ENCODE results near the gene SPATA33.
"Not testable (repeated sequence)": the region's sequence is repeated elsewhere in the genome, so short reads cannot be mapped to it uniquely, and the experiment has no call there.

The SPATA33 gene

DNA sequence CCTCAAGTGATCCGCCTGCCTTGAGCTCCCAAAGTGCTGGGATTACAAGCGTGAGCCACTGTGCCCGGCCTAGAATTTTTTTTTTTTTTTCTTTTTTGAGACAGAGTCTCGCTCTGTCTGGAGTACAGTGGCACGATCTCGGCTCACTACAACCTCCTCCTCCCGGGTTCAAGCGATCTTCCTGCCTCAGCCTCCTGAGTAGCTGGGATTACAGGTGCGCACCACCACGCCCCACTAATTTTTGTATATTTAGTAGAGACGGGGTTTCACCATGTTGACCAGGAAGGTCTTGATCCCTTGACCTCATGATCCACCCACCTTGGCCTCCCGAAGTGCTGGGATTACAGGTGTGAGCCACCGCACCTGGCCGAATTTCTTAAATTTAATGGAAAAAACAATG lies 41.1 kb downstream of the SPATA33 start:
- H3K4me1 ChIP-seq (ENCODE audit: control insufficient read depth in 2 of 2, insufficient read depth in 2 of 2, low read length in 2 of 2), result peaks cover 13 to 19% of the 10 kb centered on the region in 2 donors
- not testable (repeated sequence) for H3K27me3 ChIP-seq (ENCODE audit: control insufficient read depth in 2 of 2, insufficient read depth in 2 of 2, low read length in 2 of 2); H3K9ac ChIP-seq (ENCODE audit: low read depth in 1 of 2, low read length in 2 of 2); H3K9me3 ChIP-seq (ENCODE audit: control insufficient read depth in 2 of 2, low read length in 2 of 2); H3K4me3 ChIP-seq (ENCODE audit: low read length in 2 of 2); H3K27ac ChIP-seq (ENCODE audit: low read depth in 2 of 2, low read length in 2 of 2)
- peaks cover 18 to 20% of the 10 kb centered on the region in 2 donors for H3K36me3 ChIP-seq (ENCODE audit: control insufficient read depth in 2 of 2, insufficient read depth in 2 of 2, low read length in 2 of 2)

GRCh38 chr16:89699629-89700099 lies 42.0 kb downstream of the SPATA33 start:
- H3K4me1 ChIP-seq (ENCODE audit: control insufficient read depth in 2 of 2, insufficient read depth in 2 of 2, low read length in 2 of 2), result peaks cover 13 to 19% of the 10 kb centered on the region in 2 donors
- not testable (repeated sequence) for H3K9ac ChIP-seq (ENCODE audit: low read depth in 1 of 2, low read length in 2 of 2); H3K9me3 ChIP-seq (ENCODE audit: control insufficient read depth in 2 of 2, low read length in 2 of 2); H3K27ac ChIP-seq (ENCODE audit: low read depth in 2 of 2, low read length in 2 of 2); H3K27me3 ChIP-seq (ENCODE audit: control insufficient read depth in 2 of 2, insufficient read depth in 2 of 2, low read length in 2 of 2)
- peak overlapping the region in 1 of 2 donors; percentile 54 for H3K4me3 ChIP-seq (ENCODE audit: low read length in 2 of 2)
- H3K36me3 ChIP-seq (ENCODE audit: control insufficient read depth in 2 of 2, insufficient read depth in 2 of 2, low read length in 2 of 2), result peaks cover 14% of the 10 kb centered on the region in 2 donors

DNA sequence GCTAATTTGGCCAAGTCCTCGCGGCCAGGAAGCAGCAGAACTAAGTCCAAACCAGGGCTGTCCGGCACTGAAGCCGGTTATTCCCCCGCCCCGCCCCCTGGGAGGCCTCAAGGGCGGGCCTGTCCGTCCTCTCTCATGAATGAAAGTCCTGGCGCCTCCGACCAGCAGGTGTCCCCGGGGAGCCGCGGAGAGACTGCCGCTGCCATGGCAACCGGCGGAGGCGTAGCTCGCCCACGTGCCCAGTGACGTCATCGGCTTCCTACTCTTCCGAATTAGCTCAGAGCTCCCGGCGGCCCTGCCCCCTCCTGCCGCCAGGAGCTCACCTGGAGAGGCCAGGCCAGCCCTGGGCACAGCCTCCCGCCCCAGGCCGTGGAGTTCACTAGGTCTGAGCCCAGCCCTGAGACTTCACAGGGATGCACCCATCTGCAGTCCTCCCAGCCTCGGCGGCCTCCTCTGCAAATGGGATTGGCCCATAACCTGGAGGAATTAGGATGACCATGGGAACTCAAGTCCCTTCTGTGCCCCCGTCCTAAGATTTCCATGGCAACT lies 42.5 kb downstream of the SPATA33 start:
- Histone ChIP-seq H3K27me3 (ENCODE audit: control insufficient read depth in 2 of 2, insufficient read depth in 2 of 2, low read length in 2 of 2) (no peaks in the 10 kb centered on the region), H3K4me3 (ENCODE audit: low read length in 2 of 2) (peak overlapping the region; percentile 72 to 82), H3K9me3 (ENCODE audit: control insufficient read depth in 2 of 2, low read length in 2 of 2) (no peaks in the 10 kb centered on the region), H3K9ac (ENCODE audit: low read depth in 1 of 2, low read length in 2 of 2) (peak overlapping the region; percentile 69 to 89), H3K36me3 (ENCODE audit: control insufficient read depth in 2 of 2, insufficient read depth in 2 of 2, low read length in 2 of 2) (peaks cover 10 to 14% of the 10 kb centered on the region in 2 donors), H3K27ac (ENCODE audit: low read depth in 2 of 2, low read length in 2 of 2) (peak overlapping the region; percentile 92 to 95), H3K4me1 (ENCODE audit: control insufficient read depth in 2 of 2, insufficient read depth in 2 of 2, low read length in 2 of 2) (peaks cover 13 to 19% of the 10 kb centered on the region in 2 donors)

DNA sequence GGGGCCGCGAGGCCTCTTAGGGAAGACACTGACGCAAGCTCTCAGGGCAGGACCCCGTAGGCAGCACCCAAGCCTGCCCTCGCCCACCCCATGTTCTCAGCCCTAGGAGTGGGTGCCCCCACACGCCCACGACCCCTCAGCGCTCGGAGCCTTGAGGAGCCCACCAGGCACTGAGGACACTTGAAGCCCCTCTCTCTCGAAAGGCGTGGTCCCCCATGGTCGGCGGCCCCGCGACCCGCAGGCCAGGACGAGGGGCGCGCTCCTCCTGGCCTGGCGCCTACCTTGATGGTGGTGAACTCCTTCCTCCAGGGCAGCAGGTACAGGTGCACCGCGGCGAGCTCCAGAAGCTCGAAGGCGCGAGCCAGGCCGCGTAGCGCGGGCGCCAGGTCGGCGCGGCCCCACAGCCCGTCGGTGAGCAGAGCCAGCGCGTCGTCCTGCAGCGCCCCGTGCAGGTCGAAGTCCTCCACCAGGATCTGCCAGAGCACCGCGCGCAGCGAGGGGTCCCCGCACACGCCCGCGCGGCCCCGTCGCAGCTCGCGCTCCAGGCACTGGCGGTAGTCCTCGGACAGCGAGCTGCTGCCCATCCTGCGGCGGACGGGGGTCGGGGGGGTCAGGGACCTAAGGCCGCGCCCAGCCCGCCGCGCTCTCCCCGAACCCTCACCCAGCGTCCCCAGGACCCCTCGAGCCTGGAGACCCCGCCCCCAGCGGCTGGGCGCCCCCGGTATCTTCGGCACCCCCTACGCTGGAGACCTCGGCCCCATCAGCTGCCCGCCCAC lies 43.2 kb downstream of the SPATA33 start:
- H3K9me3 ChIP-seq (ENCODE audit: control insufficient read depth in 2 of 2, low read length in 2 of 2), result no peaks in the 10 kb centered on the region
- no peaks in the 10 kb centered on the region for H3K27me3 ChIP-seq (ENCODE audit: control insufficient read depth in 2 of 2, insufficient read depth in 2 of 2, low read length in 2 of 2)
- H3K27ac ChIP-seq (ENCODE audit: low read depth in 2 of 2, low read length in 2 of 2), result peak overlapping the region; percentile 92 to 95
- peak overlapping the region; percentile 69 to 89 for H3K9ac ChIP-seq (ENCODE audit: low read depth in 1 of 2, low read length in 2 of 2)
- H3K4me3 ChIP-seq (ENCODE audit: low read length in 2 of 2), result peak overlapping the region; percentile 72 to 82
- H3K4me1 ChIP-seq (ENCODE audit: control insufficient read depth in 2 of 2, insufficient read depth in 2 of 2, low read length in 2 of 2), result peaks cover 13 to 19% of the 10 kb centered on the region in 2 donors
- peaks cover 4 to 9% of the 10 kb centered on the region in 2 donors for H3K36me3 ChIP-seq (ENCODE audit: control insufficient read depth in 2 of 2, insufficient read depth in 2 of 2, low read length in 2 of 2)

GRCh38 chr16:89701425-89702406 lies 44.1 kb downstream of the SPATA33 start, which contains the start of gene SPATA2L:
SPATA2L (minus strand) TSS chr16:89701705; CDS start chr16:89701232, 473 bp downstream.
- Histone ChIP-seq H3K4me3 (ENCODE audit: low read length in 2 of 2) (peak within 1 kb of the TSS; percentile 74 to 82), H3K4me1 (ENCODE audit: control insufficient read depth in 2 of 2, insufficient read depth in 2 of 2, low read length in 2 of 2) (peaks cover 18 to 20% of the 10 kb centered on the region in 2 donors), H3K27me3 (ENCODE audit: control insufficient read depth in 2 of 2, insufficient read depth in 2 of 2, low read length in 2 of 2) (no peaks in the 10 kb centered on the region), H3K27ac (ENCODE audit: low read depth in 2 of 2, low read length in 2 of 2) (peak within 1 kb of the TSS; percentile 92 to 95), H3K36me3 (ENCODE audit: control insufficient read depth in 2 of 2, insufficient read depth in 2 of 2, low read length in 2 of 2) (peaks cover 4 to 8% of the 10 kb centered on the region in 2 donors), H3K9ac (ENCODE audit: low read depth in 1 of 2, low read length in 2 of 2) (peak within 1 kb of the TSS; percentile 69 to 89), H3K9me3 (ENCODE audit: control insufficient read depth in 2 of 2, low read length in 2 of 2) (no peaks in the 10 kb centered on the region)

DNA sequence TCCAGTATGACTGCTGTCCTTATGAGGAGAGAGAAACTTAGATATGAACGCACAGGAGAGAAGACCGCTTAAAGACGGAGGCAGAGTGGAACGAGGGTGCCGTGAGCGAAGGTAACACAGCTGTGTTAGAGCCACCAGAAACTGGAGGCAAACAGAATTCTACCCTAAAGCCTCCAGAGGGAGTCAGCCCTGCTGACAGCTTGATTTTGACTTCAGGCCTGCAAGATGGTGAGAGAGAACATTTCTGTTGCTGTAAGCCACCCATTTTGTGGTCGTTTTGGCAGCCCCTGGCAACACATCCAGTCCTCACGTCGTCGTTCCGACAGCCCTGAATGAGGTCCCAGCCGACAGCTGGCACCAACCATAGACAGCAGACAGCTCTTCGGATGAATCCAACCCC lies 46.6 kb downstream of the SPATA33 start:
- H3K27me3 ChIP-seq (ENCODE audit: control insufficient read depth in 2 of 2, insufficient read depth in 2 of 2, low read length in 2 of 2), result no peaks in the 10 kb centered on the region
- no peak overlapping the region for H3K9ac ChIP-seq (ENCODE audit: low read depth in 1 of 2, low read length in 2 of 2)
- peaks cover 23 to 24% of the 10 kb centered on the region in 2 donors for H3K4me1 ChIP-seq (ENCODE audit: control insufficient read depth in 2 of 2, insufficient read depth in 2 of 2, low read length in 2 of 2)
- H3K36me3 ChIP-seq (ENCODE audit: control insufficient read depth in 2 of 2, insufficient read depth in 2 of 2, low read length in 2 of 2), result no peaks in the 10 kb centered on the region
- no peak overlapping the region for H3K4me3 ChIP-seq (ENCODE audit: low read length in 2 of 2)
- no peaks in the 10 kb centered on the region for H3K9me3 ChIP-seq (ENCODE audit: control insufficient read depth in 2 of 2, low read length in 2 of 2)
- H3K27ac ChIP-seq (ENCODE audit: low read depth in 2 of 2, low read length in 2 of 2), result no peak overlapping the region

- Histone ChIP-seq H3K36me3 (ENCODE audit: control insufficient read depth in 2 of 2, insufficient read depth in 2 of 2, low read length in 2 of 2) (no peaks in the 10 kb centered on the region), H3K4me1 (ENCODE audit: control insufficient read depth in 2 of 2, insufficient read depth in 2 of 2, low read length in 2 of 2) (peaks cover 19 to 20% of the 10 kb centered on the region in 2 donors), H3K9ac (ENCODE audit: low read depth in 1 of 2, low read length in 2 of 2) (no peak overlapping the region), H3K9me3 (ENCODE audit: control insufficient read depth in 2 of 2, low read length in 2 of 2) (no peaks in the 10 kb centered on the region), H3K4me3 (ENCODE audit: low read length in 2 of 2) (no peak overlapping the region), H3K27me3 (ENCODE audit: control insufficient read depth in 2 of 2, insufficient read depth in 2 of 2, low read length in 2 of 2) (no peaks in the 10 kb centered on the region), H3K27ac (ENCODE audit: low read depth in 2 of 2, low read length in 2 of 2) (no peak overlapping the region)
Observed at GRCh38 chr16:89705006-89705405, 47.4 kb downstream of the SPATA33 start.

- Histone ChIP-seq H3K4me3 (ENCODE audit: low read length in 2 of 2) (no peak overlapping the region), H3K27me3 (ENCODE audit: control insufficient read depth in 2 of 2, insufficient read depth in 2 of 2, low read length in 2 of 2) (no peaks in the 10 kb centered on the region), H3K4me1 (ENCODE audit: control insufficient read depth in 2 of 2, insufficient read depth in 2 of 2, low read length in 2 of 2) (peaks cover 11 to 14% of the 10 kb centered on the region in 2 donors), H3K9ac (ENCODE audit: low read depth in 1 of 2, low read length in 2 of 2) (no peak overlapping the region), H3K36me3 (ENCODE audit: control insufficient read depth in 2 of 2, insufficient read depth in 2 of 2, low read length in 2 of 2) (no peaks in the 10 kb centered on the region), H3K9me3 (ENCODE audit: control insufficient read depth in 2 of 2, low read length in 2 of 2) (no peaks in the 10 kb centered on the region), H3K27ac (ENCODE audit: low read depth in 2 of 2, low read length in 2 of 2) (no peak overlapping the region)
Observed at GRCh38 chr16:89706518-89707260, 49.1 kb downstream of the SPATA33 start.

DNA sequence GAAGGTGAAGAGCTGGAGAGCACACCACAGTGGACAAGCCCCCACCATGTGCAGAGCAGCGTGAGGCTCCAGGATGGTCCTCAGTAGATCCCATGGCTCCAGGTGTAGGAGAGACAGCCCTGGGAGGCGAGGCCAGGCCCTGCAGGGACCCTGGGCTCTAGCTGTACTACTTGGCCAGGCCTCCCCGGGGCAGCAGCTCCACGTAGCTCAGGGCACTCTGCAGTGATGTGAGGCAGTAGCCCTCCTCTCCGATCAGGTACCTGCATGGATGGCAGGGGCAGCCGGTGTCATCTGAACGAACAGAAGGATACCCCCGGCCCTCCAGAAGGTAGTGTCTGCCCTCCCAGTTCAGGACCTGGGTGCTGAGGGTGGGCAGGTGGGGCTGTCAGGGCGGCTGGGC lies 50.1 kb downstream of the SPATA33 start:
- H3K9me3 ChIP-seq (ENCODE audit: control insufficient read depth in 2 of 2, low read length in 2 of 2), result no peaks in the 10 kb centered on the region
- no peak overlapping the region for H3K27ac ChIP-seq (ENCODE audit: low read depth in 2 of 2, low read length in 2 of 2)
- H3K9ac ChIP-seq (ENCODE audit: low read depth in 1 of 2, low read length in 2 of 2), result no peak overlapping the region
- H3K4me3 ChIP-seq (ENCODE audit: low read length in 2 of 2), result no peak overlapping the region
- H3K27me3 ChIP-seq (ENCODE audit: control insufficient read depth in 2 of 2, insufficient read depth in 2 of 2, low read length in 2 of 2), result no peaks in the 10 kb centered on the region
- peaks cover 7 to 10% of the 10 kb centered on the region in 2 donors for H3K4me1 ChIP-seq (ENCODE audit: control insufficient read depth in 2 of 2, insufficient read depth in 2 of 2, low read length in 2 of 2)
- H3K36me3 ChIP-seq (ENCODE audit: control insufficient read depth in 2 of 2, insufficient read depth in 2 of 2, low read length in 2 of 2), result no peaks in the 10 kb centered on the region
